ENCODE data around the gene SUGCT. TPM values are rescaled to one million over a fixed set of nuclear protein-coding genes. Genes with fewer than 3 reads are reported as not detected.

The SUGCT gene
- total and polyA plus RNA-seq, 8 donors = 2.0 to 4.2 (median 2.9) TPM

DNA sequence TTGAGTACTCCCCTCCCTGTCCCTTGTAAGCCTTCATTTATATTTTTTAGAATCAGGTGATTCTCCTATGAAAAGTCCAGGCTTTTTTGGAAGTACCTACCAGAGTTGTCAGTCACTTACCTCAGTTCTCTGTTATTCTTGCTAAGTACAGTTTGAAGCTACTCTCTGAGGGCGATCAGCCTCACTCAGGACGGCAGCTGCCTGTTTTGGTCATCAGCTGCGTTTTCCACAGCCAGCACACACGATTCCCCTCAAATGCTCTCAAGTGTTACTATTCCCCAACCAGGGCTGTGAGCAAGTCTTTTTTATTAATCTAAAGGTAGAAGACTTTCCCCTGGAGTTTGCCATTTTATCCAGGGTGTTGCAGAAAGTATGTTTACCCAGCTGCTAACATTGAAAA is 328.6 kb downstream of the SUGCT start:
- intact Hi-C loops (cut with DNase I) = no loop called here
- Histone ChIP-seq H3K9me3 (no peaks in the 10 kb centered on the region), H3K27me3 (no peaks in the 10 kb centered on the region), H3K4me3 (no peak overlapping the region), H3K27ac (no peak overlapping the region), H3K4me1 (no peaks in the 10 kb centered on the region), H3K36me3 (no peaks in the 10 kb centered on the region)
- ATAC-seq (no peak), DNase-seq (no peak)
- TF ChIP-seq, protein P1, sequence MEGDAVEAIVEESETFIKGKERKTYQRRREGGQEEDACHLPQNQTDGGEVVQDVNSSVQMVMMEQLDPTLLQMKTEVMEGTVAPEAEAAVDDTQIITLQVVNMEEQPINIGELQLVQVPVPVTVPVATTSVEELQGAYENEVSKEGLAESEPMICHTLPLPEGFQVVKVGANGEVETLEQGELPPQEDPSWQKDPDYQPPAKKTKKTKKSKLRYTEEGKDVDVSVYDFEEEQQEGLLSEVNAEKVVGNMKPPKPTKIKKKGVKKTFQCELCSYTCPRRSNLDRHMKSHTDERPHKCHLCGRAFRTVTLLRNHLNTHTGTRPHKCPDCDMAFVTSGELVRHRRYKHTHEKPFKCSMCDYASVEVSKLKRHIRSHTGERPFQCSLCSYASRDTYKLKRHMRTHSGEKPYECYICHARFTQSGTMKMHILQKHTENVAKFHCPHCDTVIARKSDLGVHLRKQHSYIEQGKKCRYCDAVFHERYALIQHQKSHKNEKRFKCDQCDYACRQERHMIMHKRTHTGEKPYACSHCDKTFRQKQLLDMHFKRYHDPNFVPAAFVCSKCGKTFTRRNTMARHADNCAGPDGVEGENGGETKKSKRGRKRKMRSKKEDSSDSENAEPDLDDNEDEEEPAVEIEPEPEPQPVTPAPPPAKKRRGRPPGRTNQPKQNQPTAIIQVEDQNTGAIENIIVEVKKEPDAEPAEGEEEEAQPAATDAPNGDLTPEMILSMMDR (IDR thresholded peaks at IDR 0.05) = no peak

DNA sequence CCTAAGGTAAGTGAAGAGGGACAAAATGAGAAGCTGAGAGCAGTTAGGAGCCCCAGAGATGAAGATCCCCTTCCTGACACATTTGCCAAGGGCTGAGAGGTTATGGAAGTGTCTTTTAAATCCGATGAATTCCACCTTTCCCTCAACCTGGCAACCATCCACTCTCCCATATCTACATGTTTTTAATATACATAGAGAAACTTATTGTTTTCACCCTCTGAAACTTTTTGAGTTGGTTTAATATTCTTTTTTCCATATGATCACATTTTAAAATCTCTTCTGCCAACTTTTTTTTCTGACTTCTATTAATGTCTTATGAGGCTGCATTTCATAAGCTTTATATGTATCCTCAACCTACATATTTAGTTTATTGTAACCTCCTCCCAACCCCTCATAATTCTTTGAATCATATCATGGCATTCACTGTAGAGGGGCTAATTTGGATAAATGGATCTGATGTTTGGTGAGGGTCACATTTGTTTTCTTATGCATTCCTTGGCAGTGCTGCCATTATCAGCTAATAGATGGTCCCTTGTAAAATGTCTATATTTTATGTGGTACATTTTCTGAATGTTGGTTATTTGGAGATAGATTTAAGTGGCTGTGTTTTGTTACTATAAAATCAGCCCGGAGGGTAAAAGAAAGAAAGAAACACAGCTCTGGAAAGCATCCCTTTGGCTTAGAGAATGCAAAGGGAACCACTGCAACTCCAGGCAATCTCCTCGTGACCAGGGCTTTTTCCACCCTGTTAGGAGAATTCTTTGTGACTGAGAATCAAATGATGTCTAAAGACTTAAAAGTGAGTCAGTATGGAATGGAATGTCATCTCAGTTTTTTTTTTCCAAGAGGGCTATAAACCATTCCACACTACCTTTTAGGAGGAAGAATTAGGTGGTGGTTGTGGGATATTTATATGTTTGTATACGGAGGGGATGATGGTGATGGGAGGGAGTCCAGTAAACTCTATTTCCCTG is 334.4 kb downstream of the SUGCT start:
- Histone ChIP-seq H3K27me3 (no peaks in the 10 kb centered on the region), H3K9me3 (no peaks in the 10 kb centered on the region), H3K4me1 (no peaks in the 10 kb centered on the region), H3K4me3 (no peak overlapping the region), H3K36me3 (no peaks in the 10 kb centered on the region), H3K27ac (peak overlapping the region in 1 of 2 donors; percentile 72)
- intact Hi-C loops (cut with DNase I) = no loop called here
- peak; percentile 46 for ATAC-seq
- TF ChIP-seq, protein P1 (IDR thresholded peaks at IDR 0.05) = no peak
- no peak for DNase-seq

DNA sequence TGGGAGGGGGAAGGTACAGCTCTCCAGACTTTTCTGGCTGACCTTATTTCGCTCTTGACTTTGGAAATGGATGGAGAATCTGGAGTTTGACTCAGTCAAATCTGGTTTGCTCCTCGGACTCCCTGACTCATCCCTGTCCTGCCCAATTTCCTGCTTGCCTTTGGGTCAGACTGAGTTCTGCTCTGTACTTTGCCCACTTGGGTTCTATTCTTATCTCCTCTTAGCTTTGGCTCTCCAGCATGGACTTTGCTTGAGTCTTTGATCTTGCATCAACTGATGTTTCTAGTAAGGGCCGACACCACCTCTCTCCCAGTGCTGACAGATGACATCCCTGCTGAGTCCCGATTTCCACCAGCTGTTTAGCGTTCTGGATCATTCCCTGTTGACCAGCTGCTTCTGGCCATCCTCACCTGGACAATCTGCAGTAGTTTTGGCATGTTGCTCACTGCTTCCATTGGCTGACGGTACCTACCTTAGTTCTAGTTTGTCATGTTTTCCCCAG is 335.3 kb downstream of the SUGCT start:
- H3K4me1 ChIP-seq = no peaks in the 10 kb centered on the region
- no peak overlapping the region for H3K4me3 ChIP-seq
- TF ChIP-seq, protein P1 (IDR thresholded peaks at IDR 0.05) = no peak
- H3K9me3 ChIP-seq = no peaks in the 10 kb centered on the region
- DNase-seq (peak in 1 of 4 donors; percentile 34), ATAC-seq (peak; percentile 64)
- H3K27me3 ChIP-seq = no peaks in the 10 kb centered on the region
- H3K27ac ChIP-seq = peak overlapping the region in 1 of 2 donors; percentile 72
- no peaks in the 10 kb centered on the region for H3K36me3 ChIP-seq
- intact Hi-C loops (cut with DNase I) = no loop called here

DNA sequence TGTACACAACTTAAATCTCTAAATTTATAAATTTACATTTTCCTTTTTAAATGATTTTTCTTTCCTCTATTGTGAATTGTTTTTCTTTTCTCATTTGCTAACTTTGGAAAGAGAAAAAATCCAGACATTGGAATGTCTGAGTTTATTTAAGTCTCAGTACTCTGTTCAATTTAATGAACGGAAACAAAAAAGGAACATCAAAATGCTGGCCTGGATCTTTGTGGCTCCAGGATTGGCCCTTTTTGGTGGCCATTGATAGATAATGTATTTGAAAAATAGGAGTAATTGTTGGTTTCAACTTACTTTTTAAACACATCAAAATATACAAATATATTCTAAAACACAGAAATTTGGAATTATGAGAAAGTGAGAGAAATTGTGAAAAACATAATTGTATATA is 336.0 kb downstream of the SUGCT start:
- Histone ChIP-seq H3K9me3 (no peaks in the 10 kb centered on the region), H3K4me3 (no peak overlapping the region), H3K36me3 (no peaks in the 10 kb centered on the region), H3K27me3 (no peaks in the 10 kb centered on the region), H3K27ac (peak overlapping the region in 1 of 2 donors; percentile 72), H3K4me1 (no peaks in the 10 kb centered on the region)
- no peak for DNase-seq
- intact Hi-C loops (cut with DNase I) = no loop called here
- TF ChIP-seq, protein P1 (IDR thresholded peaks at IDR 0.05) = no peak
- ATAC-seq = no peak

DNA sequence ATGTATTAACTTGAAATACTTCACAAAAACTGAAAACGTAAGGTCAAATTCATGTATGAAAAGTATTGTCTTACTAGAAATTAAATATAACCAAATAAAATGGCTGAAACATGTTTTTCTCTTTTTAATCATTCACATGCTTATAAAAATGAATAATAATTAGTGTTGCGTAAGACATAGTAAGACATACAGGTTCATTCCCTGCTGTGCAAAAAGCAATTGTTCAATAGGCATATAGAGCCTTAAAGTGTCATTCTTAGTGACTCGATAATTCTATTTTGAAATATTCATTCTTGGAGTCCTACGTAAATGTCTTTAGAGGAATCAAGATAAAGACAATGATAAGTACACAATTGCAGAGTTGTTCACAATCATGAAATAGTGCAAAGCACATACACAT is 337.1 kb downstream of the SUGCT start:
- ATAC-seq (no peak), DNase-seq (no peak)
- no peaks in the 10 kb centered on the region for H3K4me1 ChIP-seq
- TF ChIP-seq, protein P1 (IDR thresholded peaks at IDR 0.05) = no peak
- H3K27ac ChIP-seq = no peak overlapping the region
- no peaks in the 10 kb centered on the region for H3K27me3 ChIP-seq
- no peaks in the 10 kb centered on the region for H3K36me3 ChIP-seq
- no peaks in the 10 kb centered on the region for H3K9me3 ChIP-seq
- intact Hi-C loops (cut with DNase I) = no loop called here
- no peak overlapping the region for H3K4me3 ChIP-seq

Data from left lung (tissue), 10 donors.